ENCODE results near the gene TBPL2.
"Not testable (repeated sequence)": the region's sequence is repeated elsewhere in the genome, so short reads cannot be mapped to it uniquely, and the experiment has no call there.

TBPL2 gene

GRCh38 chr14:55401751-55402150, 38.7 kb downstream of the TBPL2 start:
- DNase-seq (ENCODE audit: low spot score), result no peak

- no peak for DNase-seq (ENCODE audit: low spot score)
These were observed 40.6 kb downstream of the TBPL2 start for GRCh38 chr14:55399852-55400251.

- DNase-seq (ENCODE audit: low spot score), result no peak
These were observed 41.2 kb downstream of the TBPL2 start for GRCh38 chr14:55399183-55399582.

- DNase-seq (ENCODE audit: low spot score), result peak; percentile 38
These were observed 41.7 kb downstream of the TBPL2 start for GRCh38 chr14:55398679-55399078.

- DNase-seq (ENCODE audit: low spot score), result no peak
These were observed 51.1 kb downstream of the TBPL2 start for GRCh38 chr14:55389330-55389729.

- no peak for DNase-seq (ENCODE audit: low spot score)
These were observed 52.3 kb downstream of the TBPL2 start for GRCh38 chr14:55388160-55388559.

DNA sequence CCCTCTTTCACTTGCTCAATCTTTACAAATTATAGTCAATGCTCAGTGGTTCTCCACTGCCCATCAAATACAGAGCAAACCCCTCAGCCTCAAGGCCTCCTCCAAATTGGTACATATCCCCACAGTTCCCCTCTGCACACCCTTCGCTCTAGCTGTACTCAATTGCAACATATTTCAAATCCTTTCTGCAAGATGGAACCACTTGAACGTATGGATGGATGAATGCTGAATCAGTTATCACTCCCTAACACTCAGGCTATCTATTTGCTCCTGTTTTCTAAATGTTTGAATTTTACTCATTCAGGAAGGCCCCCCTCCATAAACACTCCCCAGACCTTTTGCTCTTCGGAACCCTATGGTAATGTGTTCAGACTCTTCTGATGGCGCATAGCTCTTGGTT, 53.3 kb downstream of the TBPL2 start:
- no peak for DNase-seq (ENCODE audit: low spot score)

GRCh38 chr14:55386037-55386808, 54.2 kb downstream of the TBPL2 start:
- DNase-seq (ENCODE audit: low spot score), result no peak

DNA sequence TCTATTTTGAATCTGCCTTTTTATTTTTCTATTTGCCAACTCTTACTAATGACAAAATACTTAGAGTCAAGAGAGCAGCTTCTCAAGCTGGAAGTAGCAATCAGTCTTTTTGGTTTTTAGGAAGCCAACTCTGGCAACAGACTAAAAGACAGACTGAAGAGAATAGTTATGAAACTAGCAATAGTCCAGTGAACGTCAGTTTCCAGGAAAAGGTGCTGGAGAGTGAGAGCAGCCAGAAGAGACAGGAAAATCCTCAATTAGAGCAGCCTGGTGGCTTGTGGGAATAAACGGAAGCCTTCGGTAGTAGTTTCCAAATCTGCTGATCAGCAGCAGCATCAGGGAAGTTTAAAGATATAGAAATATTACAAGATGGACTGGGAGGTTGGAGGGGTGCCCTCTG, 55.9 kb downstream of the TBPL2 start:
- no peak for DNase-seq (ENCODE audit: low spot score)

- no peak for DNase-seq (ENCODE audit: low spot score)
These were observed 56.8 kb downstream of the TBPL2 start for GRCh38 chr14:55383541-55384140.

GRCh38 chr14:55383056-55383466, 57.4 kb downstream of the TBPL2 start:
- DNase-seq (ENCODE audit: low spot score), result not testable (repeated sequence)

- no peak for DNase-seq (ENCODE audit: low spot score)
These were observed 57.9 kb downstream of the TBPL2 start for GRCh38 chr14:55382483-55382882.

DNA sequence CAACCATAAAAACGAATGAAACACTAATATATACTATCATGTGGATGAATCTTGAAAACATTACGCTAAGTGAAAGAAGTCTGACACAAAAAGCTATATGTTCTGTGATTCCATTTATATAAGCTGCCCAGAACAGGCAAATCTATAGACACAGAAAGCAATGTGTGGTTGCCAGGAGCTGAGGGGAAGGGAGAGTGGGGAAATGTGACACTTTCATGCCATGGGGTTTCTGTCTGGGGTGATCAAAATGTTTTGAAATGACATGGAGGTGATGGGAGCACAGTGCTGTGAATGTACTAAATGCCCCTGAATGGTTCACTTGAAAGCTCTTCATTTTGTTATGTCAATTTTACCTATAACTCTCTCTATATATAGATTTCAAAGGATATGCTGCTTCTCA, 58.9 kb downstream of the TBPL2 start:
- DNase-seq (ENCODE audit: low spot score), result no peak

DNA sequence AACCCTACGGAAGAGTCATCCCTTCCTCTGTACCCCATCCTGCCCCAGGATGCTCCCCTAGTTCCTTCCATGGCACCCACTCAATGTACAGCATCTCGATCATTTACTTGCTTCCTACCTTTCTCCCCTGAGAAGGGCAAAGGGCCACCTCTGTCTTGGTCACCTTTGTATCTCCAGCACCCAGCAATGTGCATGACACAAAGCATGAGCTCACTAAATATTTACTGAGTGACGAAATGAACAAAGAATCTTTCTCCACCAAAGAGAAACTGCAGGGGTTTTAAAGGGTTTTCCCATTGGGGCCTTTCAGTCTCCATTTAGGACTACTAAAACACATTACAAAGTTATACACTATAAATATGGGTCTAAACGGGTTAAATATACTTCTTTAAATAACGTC, 59.4 kb downstream of the TBPL2 start:
- DNase-seq (ENCODE audit: low spot score), result no peak

DNA sequence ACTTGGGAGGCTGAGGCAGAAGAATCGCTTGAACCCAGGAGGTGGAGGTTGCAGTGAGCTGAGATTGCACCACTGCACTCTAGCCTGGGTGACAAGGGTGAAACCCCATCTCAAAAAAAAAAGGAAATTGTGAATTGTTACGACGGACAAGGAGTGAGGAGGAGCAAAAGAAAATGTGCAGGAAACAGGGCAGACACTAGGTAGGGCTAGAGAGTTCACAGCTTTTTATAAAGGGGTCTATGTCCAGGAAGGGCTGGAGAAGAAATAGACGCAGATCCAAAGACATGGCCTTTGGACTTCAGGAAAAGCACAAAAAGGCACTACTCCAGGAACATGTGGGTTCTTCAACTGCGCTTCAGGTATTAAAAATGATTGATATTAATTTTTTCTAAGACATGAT, 63.2 kb downstream of the TBPL2 start:
- DNase-seq (ENCODE audit: low spot score), result no peak

GRCh38 chr14:55374771-55375170, 65.6 kb downstream of the TBPL2 start:
- DNase-seq (ENCODE audit: low spot score), result no peak

GRCh38 chr14:55373784-55374705, 66.4 kb downstream of the TBPL2 start:
- peak; percentile 27 for DNase-seq (ENCODE audit: low spot score)

GRCh38 chr14:55372825-55373224, 67.6 kb downstream of the TBPL2 start:
- no peak for DNase-seq (ENCODE audit: low spot score)

GRCh38 chr14:55372423-55372822, 68.0 kb downstream of the TBPL2 start:
- no peak for DNase-seq (ENCODE audit: low spot score)

DNA sequence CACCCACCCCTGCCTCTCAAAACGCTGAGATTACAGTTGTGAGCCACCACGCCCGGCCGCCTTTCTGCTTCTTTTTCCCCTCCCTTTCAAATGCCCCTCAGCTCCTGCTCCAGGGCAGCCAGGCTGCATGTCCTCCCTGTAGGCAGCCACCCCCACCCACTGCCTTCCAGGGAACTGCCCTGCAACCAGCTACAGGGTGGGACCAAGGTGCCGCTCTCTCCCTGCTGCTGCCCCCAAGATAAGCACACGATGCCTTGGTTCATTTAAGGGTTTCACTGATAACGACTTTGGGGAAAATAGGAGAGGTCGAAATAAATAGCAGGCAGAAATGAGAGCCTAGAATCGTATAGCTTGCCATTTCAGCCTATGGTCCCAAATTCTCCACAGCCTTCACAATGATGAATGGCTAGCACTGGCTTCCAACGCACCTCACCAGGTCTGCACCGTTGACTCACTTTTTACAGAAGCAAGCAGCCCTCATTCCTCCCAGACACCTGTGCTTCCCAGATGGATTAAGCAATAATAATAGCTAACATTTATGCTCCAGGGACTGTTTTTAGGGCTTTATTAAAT, 69.4 kb downstream of the TBPL2 start:
- no peak for DNase-seq (ENCODE audit: low spot score)

GRCh38 chr14:55366271-55366670, 74.1 kb downstream of the TBPL2 start:
- no peak for DNase-seq (ENCODE audit: low spot score)

Data from SW480 (cell line).